Breast epithelium (tissue), 4 donors: Measurements from ENCODE around the gene ENTPD7. TPM values are rescaled to one million over a fixed set of nuclear protein-coding genes. Genes with fewer than 3 reads are reported as not detected.
"Not testable (repeated sequence)": the region's sequence is repeated elsewhere in the genome, so short reads cannot be mapped to it uniquely, and the experiment has no call there.

Experiments
- DNase-seq, 2 donors: peaks; one replicate each; pipeline ENCODE4 v3.0.0-alpha.2; 2019; ENCODE audit warnings: low spot score in 2 of 2
- H3K27ac ChIP-seq, 2 donors: fragments of 200-600 bp; sonication (generic) in 1 of 2; one replicate each; pipeline ENCODE4 v1.5.1; 2016 to 2019; ENCODE audit warnings: mild to moderate bottlenecking in 1 of 2
- H3K27me3 ChIP-seq, 2 donors: fragments of 200-600 bp; sonication (generic) in 1 of 2; one replicate each; pipeline versions ENCODE4 v1.5.1 to v1.6.0; 2017 to 2019; ENCODE audit warnings: control low read depth in 1 of 2, mild to moderate bottlenecking in 1 of 2
- H3K36me3 ChIP-seq: fragments of 200-600 bp; one replicate; pipeline ENCODE4 v1.5.1; 2019
- H3K4me1 ChIP-seq, 2 donors: fragments of 200-600 bp; sonication (generic); one replicate each; pipeline ENCODE4 v1.5.1; 2016 to 2019; ENCODE audit warnings: control low read depth in 1 of 2
- H3K4me3 ChIP-seq, 3 donors: fragments of 200-600 bp; sonication (generic); 1 replicate in 2 of 3; 2 replicates in 1 of 3; pipeline ENCODE4 v1.5.1; 2016 to 2019; ENCODE audit warnings: mild to moderate bottlenecking in 3 of 3, moderate library complexity in 2 of 3
- H3K9me3 ChIP-seq, 2 donors: fragments of 200-600 bp; sonication (generic) in 1 of 2; one replicate each; pipeline ENCODE4 v1.5.1; 2016 to 2019; ENCODE audit warnings: control low read depth in 1 of 2
- POLR2A ChIP-seq: fragments of 450-650 bp; IDR thresholded peaks from one replicate; pipeline ENCODE4 v1.6.1; 2016; ENCODE audit warnings: antibody characterized with exemption, mild to moderate bottlenecking, moderate library complexity
- POLR2AphosphoS5 ChIP-seq, 3 donors: sonication (generic); formaldehyde crosslinking; IDR thresholded peaks; one replicate each; pipeline ENCODE4 v1.6.1; 2017; ENCODE audit warnings: antibody characterized with exemption in 3 of 3
- intact Hi-C: fragments of 100-400 bp; cut with DNase I; formaldehyde crosslinking; loops from one replicate; pipeline ENCODE4 v1.15.1; 2023; ENCODE audit warnings: low total_unique reads
- total RNA-seq, 3 donors: library from RNA; depleted of rRNA; stranded (reverse); fragments of >200 nt; gene quantifications; one replicate each; pipeline ENCODE4 v1.1.0, GENCODE V29; 2016
- TF ChIP-seq, protein P1 (sequence below), 3 donors: fragments of 450-650 bp; IDR thresholded peaks; one replicate each; pipeline ENCODE4 v1.5.1; 2016 to 2017; ENCODE audit warnings: antibody characterized with exemption in 3 of 3, mild to moderate bottlenecking in 3 of 3, moderate library complexity in 3 of 3

Gene ENTPD7
- total RNA-seq, 3 donors from 2014 or later: 3.5 to 11.6 (median 10.8) TPM

DNA sequence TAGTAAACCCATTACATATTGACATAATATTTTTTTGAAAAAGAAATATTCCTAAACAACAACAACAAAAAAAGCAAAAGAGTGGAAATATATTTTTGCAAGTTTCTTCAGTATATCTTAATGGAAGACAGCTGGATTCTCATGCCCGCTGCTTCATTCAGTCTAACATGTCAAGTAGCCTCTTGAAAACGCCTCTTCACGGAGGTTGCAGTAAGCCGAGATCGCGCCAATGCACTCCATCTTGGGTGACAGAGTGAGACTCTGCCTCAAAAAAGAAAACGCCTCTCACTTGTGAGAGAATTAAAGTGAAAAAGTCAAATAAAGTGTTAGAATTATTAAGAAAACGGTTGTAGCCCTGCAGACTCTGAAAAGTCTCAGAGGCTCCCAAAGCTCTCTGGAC, 74.1 kb downstream of the ENTPD7 start:
- Histone ChIP-seq H3K4me3 (peak overlapping the region; percentile 65 to 96 (median 87)), H3K36me3 (no peaks in the 10 kb centered on the region), H3K9me3 (no peaks in the 10 kb centered on the region), H3K27ac (no peak overlapping the region), H3K27me3 (no peaks in the 10 kb centered on the region), H3K4me1 (peaks cover 0 to 5% of the 10 kb centered on the region in 2 donors)
- intact Hi-C loops: no loop called here
- no peak for TF ChIP-seq POLR2A
- TF ChIP-seq POLR2AphosphoS5 (IDR thresholded peaks at IDR 0.05): no peak
- TF ChIP-seq, protein P1, sequence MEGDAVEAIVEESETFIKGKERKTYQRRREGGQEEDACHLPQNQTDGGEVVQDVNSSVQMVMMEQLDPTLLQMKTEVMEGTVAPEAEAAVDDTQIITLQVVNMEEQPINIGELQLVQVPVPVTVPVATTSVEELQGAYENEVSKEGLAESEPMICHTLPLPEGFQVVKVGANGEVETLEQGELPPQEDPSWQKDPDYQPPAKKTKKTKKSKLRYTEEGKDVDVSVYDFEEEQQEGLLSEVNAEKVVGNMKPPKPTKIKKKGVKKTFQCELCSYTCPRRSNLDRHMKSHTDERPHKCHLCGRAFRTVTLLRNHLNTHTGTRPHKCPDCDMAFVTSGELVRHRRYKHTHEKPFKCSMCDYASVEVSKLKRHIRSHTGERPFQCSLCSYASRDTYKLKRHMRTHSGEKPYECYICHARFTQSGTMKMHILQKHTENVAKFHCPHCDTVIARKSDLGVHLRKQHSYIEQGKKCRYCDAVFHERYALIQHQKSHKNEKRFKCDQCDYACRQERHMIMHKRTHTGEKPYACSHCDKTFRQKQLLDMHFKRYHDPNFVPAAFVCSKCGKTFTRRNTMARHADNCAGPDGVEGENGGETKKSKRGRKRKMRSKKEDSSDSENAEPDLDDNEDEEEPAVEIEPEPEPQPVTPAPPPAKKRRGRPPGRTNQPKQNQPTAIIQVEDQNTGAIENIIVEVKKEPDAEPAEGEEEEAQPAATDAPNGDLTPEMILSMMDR (IDR thresholded peaks at IDR 0.05): no peak
- no peak for DNase-seq

DNA sequence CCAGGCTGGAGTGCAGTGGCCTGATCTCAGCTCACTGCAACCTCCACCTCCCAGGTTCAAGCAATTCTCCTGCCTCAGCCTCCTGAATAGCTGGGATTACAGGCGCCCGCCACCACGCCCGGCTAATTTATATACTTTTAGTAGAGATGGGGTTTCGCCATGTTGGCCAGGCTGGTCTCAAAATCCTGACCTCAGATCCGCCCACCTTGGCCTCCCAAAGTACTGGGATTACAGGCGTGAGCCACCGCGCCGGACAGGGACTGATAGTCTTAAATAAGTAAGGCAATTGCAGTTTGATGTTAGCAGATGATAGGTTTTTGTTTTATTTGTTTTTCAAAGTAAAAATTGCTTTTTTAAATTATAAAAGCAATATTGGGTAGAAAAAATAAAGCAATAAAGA, 74.8 kb downstream of the ENTPD7 start:
- H3K4me1 ChIP-seq, DNase-seq, H3K27me3 ChIP-seq, H3K36me3 ChIP-seq, intact Hi-C loops, H3K9me3 ChIP-seq, H3K27ac ChIP-seq: not testable (repeated sequence)
- H3K4me3 ChIP-seq: peak overlapping the region in 1 of 3 donors; percentile 65

DNA sequence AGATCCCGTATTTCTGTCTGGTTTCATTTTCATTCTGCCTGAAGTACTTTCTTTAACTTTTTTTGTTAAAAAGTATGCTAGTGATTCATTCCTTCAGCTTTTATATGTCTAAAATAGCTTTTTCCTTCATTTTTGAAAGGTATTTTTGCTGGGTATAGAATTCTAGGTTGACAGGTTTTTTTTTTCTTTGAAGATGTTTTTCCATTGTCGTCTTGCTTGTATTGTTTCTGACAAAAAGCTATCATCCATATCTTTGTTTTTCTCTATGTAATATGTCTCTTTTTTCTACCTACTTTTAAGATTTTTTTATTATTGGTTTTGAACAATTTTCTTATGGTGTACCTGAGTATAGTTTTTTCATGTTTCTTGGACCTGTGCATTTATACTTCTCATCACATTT, 81.0 kb downstream of the ENTPD7 start:
- Histone ChIP-seq H3K27ac (no peak overlapping the region), H3K4me1 (no peaks in the 10 kb centered on the region), H3K36me3 (peaks cover 36% of the 10 kb centered on the region), H3K9me3 (peaks cover 0 to 18% of the 10 kb centered on the region in 2 donors), H3K27me3 (no peaks in the 10 kb centered on the region), H3K4me3 (no peak overlapping the region)
- no peak for DNase-seq
- no peak for TF ChIP-seq POLR2AphosphoS5 (IDR thresholded peaks at IDR 0.05)
- TF ChIP-seq, protein P1 (IDR thresholded peaks at IDR 0.05): no peak
- no peak for TF ChIP-seq POLR2A
- intact Hi-C loops: no loop called here

DNA sequence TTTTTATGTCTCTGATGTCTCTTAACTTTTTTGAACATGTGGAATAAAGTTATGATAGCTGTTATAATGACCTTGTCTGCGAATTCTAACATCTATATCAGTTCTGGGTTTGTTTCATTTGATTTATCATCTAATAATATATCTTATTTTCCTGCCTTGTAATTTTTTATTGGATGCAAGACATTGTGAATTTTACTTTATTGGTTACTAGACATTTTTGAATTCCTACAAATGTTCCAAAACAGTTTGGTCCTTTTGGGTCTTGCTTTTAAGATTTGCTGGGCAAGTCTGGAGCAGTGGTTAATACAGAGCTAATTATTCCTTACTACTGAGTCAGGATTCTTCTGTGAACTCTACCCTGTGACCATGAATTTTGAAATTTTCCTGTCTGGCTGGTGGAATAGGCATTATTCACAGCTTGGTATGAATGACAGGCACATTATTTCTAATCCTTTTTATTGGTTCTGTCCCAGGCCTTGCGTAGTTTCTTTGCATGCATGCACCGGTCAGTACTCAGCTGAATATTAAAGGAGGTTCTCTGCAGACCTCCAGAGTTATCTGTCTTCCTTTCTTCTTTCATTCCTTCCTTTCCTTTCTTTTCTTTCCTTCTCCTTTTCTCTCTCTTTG, 81.7 kb downstream of the ENTPD7 start:
- Histone ChIP-seq H3K4me1 (no peaks in the 10 kb centered on the region), H3K27ac (no peak overlapping the region), H3K36me3 (peaks cover 36% of the 10 kb centered on the region), H3K9me3 (peaks cover 0 to 18% of the 10 kb centered on the region in 2 donors), H3K4me3 (no peak overlapping the region), H3K27me3 (no peaks in the 10 kb centered on the region)
- intact Hi-C loops: no loop called here
- TF ChIP-seq POLR2A: no peak
- TF ChIP-seq, protein P1 (IDR thresholded peaks at IDR 0.05): no peak
- no peak for TF ChIP-seq POLR2AphosphoS5 (IDR thresholded peaks at IDR 0.05)
- no peak for DNase-seq

DNA sequence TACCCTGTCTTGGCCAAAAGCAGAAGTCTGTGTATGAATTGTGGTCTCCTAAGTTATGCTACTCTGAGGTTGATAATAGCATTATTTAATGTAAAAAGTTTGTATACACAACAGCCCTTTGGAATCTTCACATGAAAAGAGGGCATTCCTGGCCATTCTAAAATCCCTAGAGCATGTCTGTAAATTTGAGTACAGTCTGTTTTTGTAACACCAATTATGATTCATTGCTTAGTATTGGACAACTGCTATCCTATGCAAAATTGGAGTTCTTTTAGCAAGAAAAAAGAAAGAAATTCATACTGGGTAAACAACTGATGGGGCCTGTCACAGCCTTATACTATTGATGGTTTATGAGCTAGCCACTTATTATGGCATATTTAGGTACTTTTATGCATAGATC, 82.9 kb downstream of the ENTPD7 start:
- no peaks in the 10 kb centered on the region for H3K27me3 ChIP-seq
- H3K36me3 ChIP-seq: peaks cover 36% of the 10 kb centered on the region
- H3K4me1 ChIP-seq: no peaks in the 10 kb centered on the region
- no peak for TF ChIP-seq POLR2A
- TF ChIP-seq, protein P1 (IDR thresholded peaks at IDR 0.05): no peak
- no peak for TF ChIP-seq POLR2AphosphoS5 (IDR thresholded peaks at IDR 0.05)
- no peak for DNase-seq
- no peak overlapping the region for H3K4me3 ChIP-seq
- intact Hi-C loops: no loop called here
- no peak overlapping the region for H3K27ac ChIP-seq
- H3K9me3 ChIP-seq: peaks cover 0 to 18% of the 10 kb centered on the region in 2 donors
